ENCODE results near the gene SH3D19. TPM values are rescaled to one million over a fixed set of nuclear protein-coding genes. Genes with fewer than 3 reads are reported as not detected.
A peak's percentile ranks its signal among the peaks of the same experiment; 100 is the strongest.

SH3D19 gene
- total and polyA plus RNA-seq, 7 donors: 31.4 to 195 (median 105) TPM

DNA sequence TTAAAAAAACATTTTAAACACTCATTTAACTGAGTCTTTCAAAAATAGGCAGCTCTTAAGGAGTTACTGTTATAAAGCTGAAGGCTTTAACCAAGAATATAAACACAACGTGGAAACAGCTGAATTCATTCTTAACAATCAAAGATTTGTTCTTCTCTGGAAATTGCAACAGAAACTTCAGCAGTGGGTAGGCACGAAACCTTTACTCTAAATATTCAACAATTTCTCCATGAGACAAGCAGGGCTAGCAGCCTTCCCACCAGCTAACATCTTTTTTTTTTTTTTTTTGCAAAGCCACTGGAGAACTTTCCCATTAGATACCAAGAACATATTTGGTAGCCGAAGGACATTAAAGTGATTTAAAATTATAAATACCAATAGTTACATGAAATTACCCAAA, 126.7 kb downstream of the SH3D19 start:
- Histone ChIP-seq H3K9me3 (no peaks in the 10 kb centered on the region), H3K4me1 (peaks cover 0 to 63% (median 54%) of the 10 kb centered on the region in 4 donors)
- WGBS, 2 donors: 52 to 63% methylated on average over 3 of the region's 3 CpGs

DNA sequence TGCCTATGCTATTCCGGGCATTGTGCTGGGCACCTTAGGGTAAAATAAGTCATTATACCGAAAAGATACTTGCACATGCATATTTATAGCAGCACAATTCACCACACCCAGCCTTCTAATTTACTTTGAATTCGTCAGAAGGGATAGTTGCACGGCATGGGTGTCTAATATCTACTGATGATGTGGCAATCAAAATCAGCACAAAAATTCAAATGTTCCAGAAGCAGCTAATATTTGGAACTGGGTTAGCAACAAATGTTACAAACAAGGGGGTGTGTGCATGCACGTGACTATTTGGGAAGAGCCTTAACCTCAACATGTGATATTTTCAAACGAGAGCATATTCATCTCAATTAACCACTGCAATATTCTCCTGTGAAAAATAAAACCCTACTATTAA, 128.2 kb downstream of the SH3D19 start:
- 60 to 72% methylated on average over 6 of the region's 6 CpGs for WGBS, 2 donors
- intact Hi-C loops (cut with DNase I): no loop called here
- no peaks in the 10 kb centered on the region for H3K9me3 ChIP-seq
- no peak overlapping the region for H3K4me3 ChIP-seq
- peaks cover 0 to 59% (median 44%) of the 10 kb centered on the region in 4 donors for H3K4me1 ChIP-seq
- no peaks in the 10 kb centered on the region for H3K27me3 ChIP-seq
- peak; percentile 80 for DNase-seq
- TF ChIP-seq POLR2AphosphoS5 (IDR thresholded peaks at IDR 0.05): peak in 3 of 4 donors; percentile 5 to 31 (median 29)
- TF ChIP-seq, protein P1, sequence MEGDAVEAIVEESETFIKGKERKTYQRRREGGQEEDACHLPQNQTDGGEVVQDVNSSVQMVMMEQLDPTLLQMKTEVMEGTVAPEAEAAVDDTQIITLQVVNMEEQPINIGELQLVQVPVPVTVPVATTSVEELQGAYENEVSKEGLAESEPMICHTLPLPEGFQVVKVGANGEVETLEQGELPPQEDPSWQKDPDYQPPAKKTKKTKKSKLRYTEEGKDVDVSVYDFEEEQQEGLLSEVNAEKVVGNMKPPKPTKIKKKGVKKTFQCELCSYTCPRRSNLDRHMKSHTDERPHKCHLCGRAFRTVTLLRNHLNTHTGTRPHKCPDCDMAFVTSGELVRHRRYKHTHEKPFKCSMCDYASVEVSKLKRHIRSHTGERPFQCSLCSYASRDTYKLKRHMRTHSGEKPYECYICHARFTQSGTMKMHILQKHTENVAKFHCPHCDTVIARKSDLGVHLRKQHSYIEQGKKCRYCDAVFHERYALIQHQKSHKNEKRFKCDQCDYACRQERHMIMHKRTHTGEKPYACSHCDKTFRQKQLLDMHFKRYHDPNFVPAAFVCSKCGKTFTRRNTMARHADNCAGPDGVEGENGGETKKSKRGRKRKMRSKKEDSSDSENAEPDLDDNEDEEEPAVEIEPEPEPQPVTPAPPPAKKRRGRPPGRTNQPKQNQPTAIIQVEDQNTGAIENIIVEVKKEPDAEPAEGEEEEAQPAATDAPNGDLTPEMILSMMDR (IDR thresholded peaks at IDR 0.05): no peak
- no peaks in the 10 kb centered on the region for H3K36me3 ChIP-seq
- peak overlapping the region; percentile 7 to 67 (median 40) for H3K27ac ChIP-seq

More for the DNA sequence above, 126.7 kb downstream of the SH3D19 start:
- H3K27ac ChIP-seq: peak overlapping the region; percentile 52 to 69 (median 66)
- TF ChIP-seq, protein P1 (IDR thresholded peaks at IDR 0.05): no peak
- peak in 1 of 4 donors; percentile 7 for TF ChIP-seq POLR2AphosphoS5 (IDR thresholded peaks at IDR 0.05)
- DNase-seq: no peak
- no peaks in the 10 kb centered on the region for H3K27me3 ChIP-seq
- intact Hi-C loops (cut with DNase I): no loop called here
- no peaks in the 10 kb centered on the region for H3K36me3 ChIP-seq
- H3K4me3 ChIP-seq: no peak overlapping the region

DNA sequence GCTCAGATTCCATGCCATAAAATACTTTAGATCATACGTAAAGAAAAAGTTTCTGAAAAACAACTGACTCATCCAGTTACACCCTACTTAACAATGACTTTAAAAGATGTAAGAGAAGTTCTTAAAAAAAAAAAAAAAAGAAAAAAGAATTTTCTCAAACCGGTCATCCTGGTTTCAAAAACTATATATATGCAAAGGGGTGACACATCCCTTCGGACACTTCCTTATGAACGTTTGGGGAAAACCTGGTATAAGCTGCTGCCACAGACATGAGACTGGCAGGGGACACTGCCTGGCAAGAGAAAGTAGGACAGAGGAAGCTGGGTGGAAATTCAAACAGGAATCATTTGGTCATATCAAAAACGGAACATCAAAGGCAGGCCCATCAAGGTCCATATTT, 129.6 kb downstream of the SH3D19 start:
- Histone ChIP-seq H3K36me3 (no peaks in the 10 kb centered on the region), H3K27me3 (no peaks in the 10 kb centered on the region), H3K27ac (peak overlapping the region; percentile 35 to 64 (median 45)), H3K9me3 (no peaks in the 10 kb centered on the region), H3K4me3 (no peak overlapping the region), H3K4me1 (peaks cover 0 to 55% (median 43%) of the 10 kb centered on the region in 4 donors)
- TF ChIP-seq, protein P1 (IDR thresholded peaks at IDR 0.05): no peak
- no peak for TF ChIP-seq POLR2A (IDR thresholded peaks at IDR 0.05)
- intact Hi-C loops (cut with DNase I): no loop called here
- DNase-seq: no peak
- 7 to 46% methylated on average over 5 of the region's 5 CpGs for WGBS, 2 donors

DNA sequence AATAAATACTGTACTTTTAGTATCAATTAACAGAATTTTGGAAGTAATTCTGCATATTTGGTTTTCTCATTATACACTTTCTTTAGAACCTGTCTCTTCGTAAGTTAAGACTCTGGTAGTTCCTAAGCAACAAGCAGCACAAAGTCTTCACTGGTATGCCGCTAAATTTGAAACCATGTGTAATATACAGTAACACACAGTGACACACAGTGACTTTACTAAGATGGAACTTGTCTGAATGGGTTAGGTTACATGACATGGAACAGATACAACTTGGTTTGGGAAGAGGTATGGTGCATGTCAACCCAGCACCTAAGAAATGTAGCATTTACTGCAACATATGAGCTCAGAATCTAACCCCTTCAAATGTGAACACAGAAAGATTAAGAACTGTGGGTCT, 132.0 kb downstream of the SH3D19 start:
- H3K27me3 ChIP-seq: no peaks in the 10 kb centered on the region
- H3K9me3 ChIP-seq: peaks cover 0 to 3% (median 0%) of the 10 kb centered on the region in 4 donors
- no peak overlapping the region for H3K27ac ChIP-seq
- H3K36me3 ChIP-seq: no peaks in the 10 kb centered on the region
- 95 to 97% methylated on average over 2 of the region's 2 CpGs for WGBS, 2 donors
- no peak for DNase-seq
- H3K4me3 ChIP-seq: no peak overlapping the region
- intact Hi-C loops (cut with DNase I): no loop called here
- no peak for TF ChIP-seq EP300 (IDR thresholded peaks at IDR 0.05)
- no peak for TF ChIP-seq POLR2AphosphoS5 (IDR thresholded peaks at IDR 0.05)
- TF ChIP-seq, protein P1 (IDR thresholded peaks at IDR 0.05): no peak
- no peak for TF ChIP-seq POLR2A (IDR thresholded peaks at IDR 0.05)
- H3K4me1 ChIP-seq: peaks cover 0 to 37% (median 27%) of the 10 kb centered on the region in 4 donors

DNA sequence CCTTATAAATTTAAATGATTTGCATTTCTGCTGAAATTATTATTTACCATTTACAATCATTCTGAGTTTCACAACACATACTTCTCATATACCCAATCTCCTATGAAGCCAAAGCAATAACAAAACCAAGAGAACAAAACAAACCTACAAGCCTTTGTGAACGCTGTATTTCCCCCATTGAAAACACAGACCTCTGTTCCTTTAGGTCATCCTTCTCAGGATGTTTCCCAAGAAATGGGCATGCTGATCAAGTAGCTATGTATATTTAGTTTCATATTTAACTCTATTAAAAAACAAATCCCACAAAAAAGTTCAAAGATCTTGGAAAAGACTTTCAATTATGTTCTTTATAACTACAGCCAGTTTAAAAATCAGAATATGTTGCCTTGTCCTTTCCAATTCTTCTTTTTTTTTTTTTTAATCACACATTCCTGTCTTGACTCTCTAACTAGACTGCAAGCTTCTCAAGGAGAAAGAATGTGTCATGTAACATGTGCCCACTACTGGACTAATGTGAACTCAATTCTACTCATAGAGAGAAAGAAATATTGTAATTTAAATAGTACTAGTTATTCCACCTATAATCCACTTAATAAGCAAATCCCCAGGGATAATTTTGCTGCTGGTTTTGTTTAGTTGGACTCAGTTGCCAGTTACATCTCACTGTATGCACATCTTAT, 132.7 kb downstream of the SH3D19 start:
- WGBS, 2 donors: 92 to 96% methylated on average over 1 of the region's 1 CpG
- no peaks in the 10 kb centered on the region for H3K36me3 ChIP-seq
- intact Hi-C loops (cut with DNase I): no loop called here

More for the DNA sequence above, 132.7 kb downstream of the SH3D19 start:
- no peak overlapping the region for H3K27ac ChIP-seq
- no peak for DNase-seq
- peaks cover 0 to 32% (median 23%) of the 10 kb centered on the region in 4 donors for H3K4me1 ChIP-seq
- TF ChIP-seq, protein P1 (IDR thresholded peaks at IDR 0.05): no peak
- TF ChIP-seq POLR2AphosphoS5 (IDR thresholded peaks at IDR 0.05): no peak
- TF ChIP-seq POLR2A (IDR thresholded peaks at IDR 0.05): no peak
- TF ChIP-seq EP300 (IDR thresholded peaks at IDR 0.05): no peak
- H3K27me3 ChIP-seq: no peaks in the 10 kb centered on the region
- H3K4me3 ChIP-seq: no peak overlapping the region
- H3K9me3 ChIP-seq: peaks cover 0 to 3% (median 0%) of the 10 kb centered on the region in 4 donors
